ENCODE measurements around the gene MARVELD1.

The MARVELD1 gene

DNA sequence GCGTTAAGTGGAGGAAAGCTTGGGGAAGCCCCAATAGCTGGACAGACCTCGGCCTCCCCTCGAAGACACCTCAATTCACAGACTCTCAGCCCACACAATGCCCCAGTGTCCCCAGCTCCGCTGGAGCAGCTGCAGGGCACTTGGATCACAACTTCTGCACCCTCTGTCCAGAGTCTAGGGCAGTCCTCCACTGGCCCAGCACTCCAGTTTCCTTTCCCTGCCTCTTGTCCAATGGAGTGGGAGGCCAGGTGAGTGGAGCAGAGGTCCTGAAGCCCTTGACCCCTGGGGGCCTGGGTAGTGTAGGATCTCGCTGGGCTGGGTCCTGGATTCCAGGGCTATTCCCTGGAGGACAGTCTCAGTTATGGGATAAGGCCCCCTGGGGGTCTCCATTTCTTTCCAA, 46.4 kb downstream of the MARVELD1 start:
- DNase-seq: no peak

DNA sequence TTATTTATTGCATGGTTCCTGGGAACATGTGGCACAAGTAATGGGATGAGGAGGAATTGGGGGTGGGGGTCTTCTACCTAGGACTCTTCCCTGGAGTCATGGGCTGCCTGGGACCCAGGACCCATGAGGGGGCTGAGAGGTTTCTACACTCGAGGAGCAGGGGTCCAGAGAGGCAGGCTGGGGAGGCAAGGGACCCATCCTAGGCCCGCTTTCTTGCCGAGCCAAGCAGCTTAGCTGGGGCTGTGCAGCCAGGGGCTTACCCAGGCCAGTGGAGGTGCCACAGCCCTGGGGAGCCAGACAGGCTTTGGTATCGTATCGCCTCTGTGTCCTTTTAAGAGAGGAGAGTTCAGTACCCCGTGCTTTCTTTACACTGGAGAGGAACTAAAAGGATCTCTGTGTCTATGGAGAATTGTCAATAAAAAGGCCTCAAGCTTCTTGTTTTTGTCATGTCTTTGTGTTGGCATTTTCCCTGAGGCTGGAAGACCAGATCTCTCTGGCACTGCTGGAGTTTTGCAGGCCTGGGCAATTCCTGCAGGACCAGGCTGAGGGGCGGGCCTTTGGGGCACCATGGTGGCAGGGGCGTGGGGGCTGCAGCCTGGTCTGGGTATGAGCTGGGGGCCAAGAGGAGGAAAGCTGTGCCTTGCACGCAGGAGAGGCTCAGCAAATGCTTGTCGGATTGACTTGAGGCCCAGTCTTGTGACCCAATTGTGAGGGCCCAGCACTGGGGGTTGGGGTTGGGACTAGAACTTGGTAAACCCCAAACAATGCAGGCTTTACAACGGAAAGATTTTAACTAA, 47.1 kb downstream of the MARVELD1 start:
- DNase-seq: no peak

- no peak for DNase-seq
Observed at GRCh38 chr10:97761331-97761865, 47.9 kb downstream of the MARVELD1 start.

- no peak for DNase-seq
Observed at GRCh38 chr10:97762056-97762455, 48.5 kb downstream of the MARVELD1 start.

DNA sequence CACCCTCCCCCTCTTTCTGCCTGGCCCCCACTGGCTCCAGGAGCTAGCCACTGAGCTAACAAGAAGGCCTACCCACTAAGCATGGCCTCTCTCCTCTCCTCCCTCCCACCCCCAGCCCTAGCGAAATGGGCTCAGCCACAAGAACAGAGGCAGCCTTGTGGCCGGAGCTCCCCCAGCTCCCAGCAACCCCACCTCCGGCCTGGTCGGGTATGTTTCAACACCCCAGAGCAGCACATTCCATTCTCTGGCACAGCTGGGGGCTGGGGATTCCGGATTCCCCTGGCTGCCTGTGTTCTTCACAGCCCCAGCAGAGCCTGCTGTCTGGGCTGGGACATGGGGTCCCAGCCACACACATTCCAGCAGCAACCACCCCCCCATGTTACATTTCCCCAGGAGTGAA, 49.3 kb downstream of the MARVELD1 start:
- no peak for DNase-seq

DNA sequence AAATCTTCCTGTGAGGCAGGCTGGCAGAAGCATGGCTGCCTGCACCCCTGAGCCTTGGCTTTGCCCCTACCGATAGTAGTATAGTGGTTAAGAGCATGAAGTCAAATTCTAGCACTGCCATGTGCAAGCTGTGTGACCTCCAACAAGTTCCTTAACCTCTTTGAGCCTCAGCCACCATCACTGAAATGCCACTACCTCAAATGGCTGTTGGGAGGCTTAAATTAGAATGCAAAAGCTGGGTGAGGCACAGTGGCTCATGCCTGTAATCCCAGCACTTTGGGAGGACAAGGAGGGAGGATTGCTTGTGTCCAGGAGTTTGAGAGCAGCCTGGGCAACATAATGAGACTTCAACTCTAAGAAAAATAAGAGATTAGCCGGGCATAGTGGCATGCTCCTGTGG, 49.9 kb downstream of the MARVELD1 start:
- DNase-seq: no peak

- no peak for DNase-seq
Observed at GRCh38 chr10:97763947-97764346, 50.4 kb downstream of the MARVELD1 start.

DNA sequence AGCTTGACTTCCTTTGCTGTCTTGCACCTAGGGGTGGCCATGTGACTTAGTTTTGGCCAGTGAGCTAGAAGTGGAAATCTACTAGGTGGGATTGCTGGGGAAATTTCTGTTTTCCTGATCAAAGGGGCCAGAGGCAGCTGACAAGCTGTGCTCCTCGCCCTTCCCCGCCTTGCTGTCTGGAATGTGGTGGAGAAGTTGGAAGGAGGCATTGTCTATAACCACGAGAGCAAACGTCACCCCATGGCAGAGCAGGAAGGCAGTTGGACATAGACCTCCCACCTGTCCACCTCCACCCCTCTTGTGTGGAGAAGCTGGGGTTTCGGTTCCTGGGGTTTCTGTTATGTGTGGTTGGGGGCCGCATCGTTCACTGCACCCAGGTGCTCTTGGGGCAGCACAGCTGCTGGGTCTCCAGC, 51.0 kb downstream of the MARVELD1 start:
- DNase-seq: no peak

- no peak for DNase-seq
Observed at GRCh38 chr10:97765201-97765600, 51.7 kb downstream of the MARVELD1 start.

DNA sequence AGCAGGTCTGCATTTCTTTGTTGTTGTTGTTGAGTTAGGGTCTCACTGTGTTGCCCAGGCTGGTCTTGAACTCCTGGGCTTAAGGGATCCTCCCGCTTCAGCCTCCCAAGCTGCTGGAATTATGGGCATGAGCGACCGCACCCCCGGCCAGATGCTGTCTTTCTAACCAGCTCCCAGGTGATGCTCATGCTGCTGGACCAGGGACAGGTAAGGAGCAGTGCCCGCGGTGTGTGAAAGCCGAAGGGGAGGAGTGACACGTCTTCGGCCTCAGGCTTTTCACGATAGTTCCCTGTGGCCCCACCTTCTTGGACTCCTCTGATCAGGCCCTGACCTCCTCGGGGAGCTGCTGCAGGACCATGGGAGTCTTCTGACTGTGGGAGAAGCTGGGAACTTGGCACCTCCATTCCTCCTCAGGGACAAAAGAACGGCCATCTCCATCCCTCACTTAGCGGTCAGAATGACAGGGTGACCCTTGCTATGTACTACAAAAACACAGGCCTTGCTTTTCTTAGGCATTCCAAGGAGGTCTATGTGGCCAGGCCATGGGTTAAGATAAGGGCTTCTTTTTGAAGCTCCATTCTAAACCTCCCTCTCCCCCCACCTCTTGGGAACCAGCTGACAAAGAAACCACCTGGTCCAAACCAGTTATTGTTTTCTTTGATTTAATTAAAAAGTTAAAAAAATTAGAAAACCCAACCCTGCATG, 52.7 kb downstream of the MARVELD1 start:
- DNase-seq: no peak

DNA sequence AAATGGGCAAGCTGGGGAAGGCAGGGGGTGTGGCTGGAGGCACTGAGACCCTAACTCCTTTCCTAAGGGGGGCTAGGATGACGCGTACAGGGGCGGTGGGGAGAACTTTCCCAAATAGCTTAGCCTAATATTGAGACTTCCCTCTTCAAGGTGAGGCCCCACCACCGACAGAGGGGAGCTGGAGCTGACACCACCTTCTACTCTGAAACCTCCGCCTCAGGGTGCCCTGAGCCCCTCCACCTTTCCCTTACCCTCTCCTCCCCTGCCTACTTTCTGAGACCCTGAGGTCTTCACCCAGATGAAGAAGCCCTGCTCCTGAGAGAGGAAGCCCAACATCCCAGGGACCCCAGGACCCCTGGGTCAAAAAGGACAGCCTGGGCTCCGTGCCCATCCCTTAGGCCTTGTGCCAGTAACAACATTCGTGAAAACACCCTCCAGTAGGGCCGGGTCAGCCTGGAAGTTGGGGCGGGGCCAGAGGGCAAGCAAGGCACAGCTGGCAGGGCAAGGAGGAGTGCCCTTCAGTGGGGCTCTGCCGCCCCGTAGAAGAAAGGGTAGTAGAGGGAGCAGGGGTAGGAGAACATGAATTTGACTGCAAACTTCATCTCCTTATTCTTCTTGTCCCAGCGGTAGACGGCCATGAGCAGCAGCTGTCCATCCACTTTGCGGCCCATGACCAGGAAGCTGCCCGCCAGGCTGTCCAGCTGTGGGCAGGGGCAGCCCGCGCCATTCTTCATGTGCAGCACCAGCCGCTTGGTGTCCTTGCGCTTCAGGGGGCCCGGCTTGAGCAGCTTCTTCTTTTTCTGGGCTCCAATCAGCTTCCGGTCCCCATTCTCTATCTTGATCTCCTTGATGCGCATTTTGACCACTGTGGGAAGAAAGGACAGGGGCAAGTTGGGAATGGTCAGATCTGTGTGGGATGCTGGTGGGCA, 53.7 kb downstream of the MARVELD1 start:
- no peak for DNase-seq

Data from cerebellar nuclear complex (tissue), 1 donor.